Hematopoietic multipotent progenitor cell treated with erythropoietin and hydrocortisone succinate and interleukin-3 and kit ligand, for 17 days (in vitro differentiated cells): ENCODE measurements around the gene FA2H.
"Not testable (repeated sequence)": the region's sequence is repeated elsewhere in the genome, so short reads cannot be mapped to it uniquely, and the experiment has no call there.

Source experiments
- DNase-seq: peaks from one replicate; pipeline ENCODE4 v3.0.0-alpha.2; 2015; ENCODE audit warnings: low spot score

FA2H gene

DNA sequence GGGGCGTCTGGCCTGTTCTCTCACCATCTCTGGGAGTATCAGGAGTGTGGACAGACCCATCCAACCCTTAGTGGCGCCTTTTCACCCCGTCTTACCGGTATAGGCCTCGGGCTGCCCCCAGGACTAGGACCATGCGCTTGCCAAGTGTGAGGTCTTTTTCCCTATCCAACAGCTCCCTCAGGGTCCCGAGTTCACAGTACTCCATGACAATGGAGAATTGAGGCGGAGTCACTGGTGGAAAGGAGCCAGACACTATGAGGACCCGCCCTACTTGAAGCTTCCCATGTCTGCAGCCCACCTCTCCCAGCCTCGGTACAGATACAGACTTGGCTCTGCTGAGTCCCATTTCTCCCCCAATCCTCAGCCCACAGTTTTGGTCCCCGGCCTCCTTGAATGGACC lies 92.1 kb downstream of the FA2H start:
- no peak for DNase-seq

DNA sequence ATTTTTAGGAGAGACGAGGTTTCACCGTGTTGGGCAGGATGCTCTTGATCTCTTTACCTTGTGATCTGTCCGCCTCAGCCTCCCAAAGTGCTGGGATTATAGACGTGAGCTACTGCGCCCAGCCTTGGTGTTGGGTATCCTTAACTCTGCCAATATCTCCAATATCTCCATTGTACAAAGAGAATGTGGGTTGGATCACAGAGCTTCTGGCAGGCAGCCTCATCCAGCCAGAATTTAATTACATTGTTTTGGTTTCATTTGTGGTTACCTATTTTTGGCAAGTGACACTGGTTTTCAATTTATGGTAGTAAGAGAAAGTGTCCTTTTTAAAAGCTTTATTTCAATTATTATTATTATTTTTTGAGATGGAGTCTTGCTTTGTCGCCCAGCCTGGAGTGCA lies 93.9 kb downstream of the FA2H start:
- no peak for DNase-seq

DNA sequence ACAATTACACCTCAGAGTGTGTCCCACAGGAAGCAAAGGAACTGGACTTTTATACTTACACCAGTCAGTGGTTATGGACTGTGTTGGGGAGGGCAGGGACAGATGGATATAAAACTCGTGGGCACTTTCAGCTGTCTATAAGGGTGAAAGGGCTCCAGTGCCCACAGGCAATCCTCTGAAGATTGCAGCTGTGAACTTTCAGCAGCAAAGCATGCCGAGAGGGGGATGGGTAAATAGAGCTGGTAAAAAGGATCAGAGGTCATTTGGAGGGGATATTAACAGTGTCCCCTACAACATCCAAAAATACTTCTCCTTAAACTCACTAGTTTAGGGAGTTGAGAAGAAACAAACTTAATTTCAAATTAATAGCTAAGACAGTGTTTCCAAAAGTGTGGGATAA lies 94.6 kb downstream of the FA2H start:
- DNase-seq = no peak

GRCh38 chr16:74677868-74678267 lies 96.8 kb downstream of the FA2H start:
- no peak for DNase-seq

- no peak for DNase-seq
Observed at GRCh38 chr16:74673876-74674275, 100.7 kb downstream of the FA2H start.

DNA sequence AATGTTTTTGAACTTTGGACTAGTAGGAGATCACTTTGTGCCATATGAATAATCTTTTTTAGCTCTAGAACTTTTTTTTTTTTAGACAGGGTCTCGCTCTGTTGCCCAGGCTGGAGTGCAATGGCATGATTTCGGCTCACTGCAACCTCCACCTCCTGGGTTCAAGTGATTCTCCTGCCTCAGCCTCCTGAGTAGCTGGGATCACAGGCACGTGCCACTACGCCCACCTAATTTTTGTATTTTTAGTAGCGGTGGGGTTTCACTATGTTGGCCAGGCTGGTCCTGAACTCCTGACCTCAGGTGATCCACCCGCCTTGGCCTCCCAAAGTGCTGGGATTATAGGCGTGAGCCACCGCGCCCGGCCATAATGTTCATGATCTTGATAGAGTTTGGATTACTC lies 105.7 kb downstream of the FA2H start:
- not testable (repeated sequence) for DNase-seq

- DNase-seq = no peak
Observed at GRCh38 chr16:74667255-74667700, 107.3 kb downstream of the FA2H start.

GRCh38 chr16:74666425-74667254 lies 108.0 kb downstream of the FA2H start, which contains the start of gene RFWD3:
TSS of gene RFWD3 (minus strand) at chr16:74666877. CDS start at chr16:74661449, 5,428 bp downstream.
- DNase-seq = peak; percentile 97

DNA sequence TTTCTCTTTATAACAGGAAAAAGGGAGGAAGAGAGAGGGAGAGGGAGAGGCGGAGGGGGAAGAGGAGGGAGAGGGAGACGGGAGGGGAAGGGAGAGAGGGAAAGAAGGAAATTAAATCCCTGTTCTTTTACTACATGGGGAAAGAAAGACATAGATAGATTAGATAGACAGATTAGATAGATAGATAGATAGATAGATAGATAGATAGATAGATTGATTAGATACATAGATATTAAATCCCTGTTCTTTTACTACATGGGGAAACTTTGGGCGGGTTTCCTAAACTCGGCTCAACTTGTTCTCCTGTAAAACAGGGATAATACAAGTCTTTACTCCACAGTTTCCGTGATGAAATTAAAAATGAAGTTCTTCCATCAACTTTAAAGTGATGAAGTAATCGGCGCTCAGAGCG lies 108.6 kb downstream of the FA2H start:
- no peak for DNase-seq
